GM23338 (cell line): ENCODE measurements around the gene AFAP1. TPM values are rescaled to one million over a fixed set of nuclear protein-coding genes. Genes with fewer than 3 reads are reported as not detected.

Source experiments
- ATAC-seq: fragments of 200-7000 bp; cut with Tn5 transposase; 3 replicates; pipeline ENCODE4 v1.9.1; 2020
- DNase-seq: peaks from one replicate; pipeline ENCODE4 v3.0.0-alpha.2; 2015; ENCODE audit warnings: low spot score
- H2AFZ ChIP-seq: fragments of 200-600 bp; sonication (generic); 2 replicates; pipeline ENCODE4 v1.8.0; 2016; ENCODE audit warnings: antibody characterized with exemption, mild to moderate bottlenecking, moderate library complexity
- H3F3A ChIP-seq: fragments of 200-600 bp; sonication (generic); replicated peaks from 2 replicates; pipeline ENCODE4 v1.8.0; 2017; ENCODE audit warnings: antibody characterized with exemption, mixed run types, low read depth
- H3K27ac ChIP-seq: fragments of 200-600 bp; sonication (generic); 2 replicates; pipeline ENCODE4 v1.6.1; 2016; ENCODE audit warnings: low read depth
- H3K27me3 ChIP-seq: fragments of 200-600 bp; sonication (generic); 2 replicates; pipeline ENCODE4 v1.8.0; 2016; ENCODE audit warnings: mild to moderate bottlenecking, mixed run types, moderate library complexity; ENCODE audit not compliant: insufficient read depth
- H3K36me3 ChIP-seq: fragments of 200-600 bp; sonication (generic); 2 replicates; pipeline ENCODE4 v1.8.0; 2016; ENCODE audit warnings: mild to moderate bottlenecking; ENCODE audit not compliant: insufficient read depth
- H3K4me1 ChIP-seq: fragments of 200-600 bp; sonication (generic); 2 replicates; pipeline ENCODE4 v1.8.0; 2016; ENCODE audit warnings: mild to moderate bottlenecking, moderate library complexity; ENCODE audit not compliant: insufficient read depth
- H3K4me2 ChIP-seq: fragments of 200-600 bp; sonication (generic); 2 replicates; pipeline ENCODE4 v1.7.1; 2017; ENCODE audit warnings: mixed run types
- H3K4me3 ChIP-seq: fragments of 200-600 bp; sonication (generic); 2 replicates; pipeline ENCODE4 v1.6.1; 2016; ENCODE audit warnings: mixed run types
- H3K79me2 ChIP-seq: fragments of 200-600 bp; sonication (generic); replicated peaks from 2 replicates; pipeline ENCODE4 v1.8.0; 2017; ENCODE audit warnings: mild to moderate bottlenecking; ENCODE audit not compliant: insufficient read depth
- H3K9me2 ChIP-seq: fragments of 200-600 bp; sonication (generic); 2 replicates; pipeline ENCODE4 v1.8.0; 2017; ENCODE audit not compliant: insufficient read depth
- H4K20me1 ChIP-seq: fragments of 200-600 bp; sonication (generic); replicated peaks from 2 replicates; pipeline ENCODE4 v1.8.0; 2017; ENCODE audit warnings: mild to moderate bottlenecking; ENCODE audit not compliant: insufficient read depth
- H3K27ac Mint-ChIP-seq: 2 replicates; pipeline ENCODE4 v1.8.0; 2020; ENCODE audit warnings: inconsistent platforms, mild to moderate bottlenecking, moderate library complexity, mixed read lengths
- H3K27me3 Mint-ChIP-seq: 3 replicates; pipeline ENCODE4 v1.8.0; 2022; ENCODE audit warnings: low read depth, mild to moderate bottlenecking, moderate library complexity, mixed read lengths, inconsistent platforms; ENCODE audit not compliant: insufficient read depth, poor library complexity
- H3K36me3 Mint-ChIP-seq: 3 replicates; pipeline ENCODE4 v1.8.0; 2021; ENCODE audit warnings: low read depth, mild to moderate bottlenecking, inconsistent platforms, moderate library complexity, mixed read lengths
- H3K4me1 Mint-ChIP-seq: 3 replicates; pipeline ENCODE4 v1.8.0; 2020; ENCODE audit warnings: mild to moderate bottlenecking, inconsistent platforms, mixed read lengths
- H3K4me3 Mint-ChIP-seq: 3 replicates; pipeline ENCODE4 v1.8.0; 2021; ENCODE audit warnings: moderate library complexity, mild to moderate bottlenecking, inconsistent platforms, mixed read lengths
- H3K9me3 Mint-ChIP-seq: 3 replicates; pipeline ENCODE4 v1.8.0; 2020; ENCODE audit warnings: moderate library complexity, mild to moderate bottlenecking, inconsistent platforms, mixed read lengths
- CREB1 ChIP-seq: fragments of 250-450 bp; sonication (Bioruptor Pico); IDR thresholded peaks from 2 replicates; pipeline ENCODE4 v1.5.0; 2020; ENCODE audit warnings: low read depth, mild to moderate bottlenecking, moderate library complexity
- EZH2 ChIP-seq: fragments of 200-600 bp; sonication (generic); IDR thresholded peaks from one replicate; pipeline ENCODE4 v1.8.0; 2017; ENCODE audit warnings: antibody characterized with exemption, mild to moderate bottlenecking, low read depth; ENCODE audit not compliant: unreplicated experiment
- EZH2phosphoT487 ChIP-seq: fragments of 200-600 bp; sonication (generic); IDR thresholded peaks from one replicate; pipeline ENCODE4 v1.8.1; 2018; ENCODE audit warnings: antibody characterized with exemption; ENCODE audit not compliant: unreplicated experiment
- JUNB ChIP-seq: IDR thresholded peaks from one replicate; pipeline ENCODE4 v1.6.1; 2016; ENCODE audit warnings: antibody characterized with exemption; ENCODE audit not compliant: unreplicated experiment
- NANOG ChIP-seq: IDR thresholded peaks from 2 replicates; pipeline ENCODE4 v1.6.1; 2016; ENCODE audit warnings: antibody characterized with exemption, borderline replicate concordance
- POLR2AphosphoS5 ChIP-seq: IDR thresholded peaks from 2 replicates; pipeline ENCODE4 v1.6.1; 2016; ENCODE audit warnings: antibody characterized with exemption, low read depth
- REST ChIP-seq: IDR thresholded peaks from one replicate; pipeline ENCODE4 v1.6.1; 2018; ENCODE audit warnings: antibody characterized with exemption; ENCODE audit not compliant: unreplicated experiment
- STAT1 ChIP-seq: IDR thresholded peaks from one replicate; pipeline ENCODE4 v1.6.1; 2016; ENCODE audit warnings: antibody characterized with exemption; ENCODE audit not compliant: unreplicated experiment
- ZNF114 ChIP-seq: fragments of 250-450 bp; sonication (Bioruptor Pico); IDR thresholded peaks from 2 replicates; pipeline ENCODE4 v1.5.0; 2020; ENCODE audit warnings: mild to moderate bottlenecking, moderate library complexity
- ZNF331 ChIP-seq: fragments of 250-450 bp; sonication (Bioruptor Pico); IDR thresholded peaks from 2 replicates; pipeline ENCODE4 v1.5.0; 2020; ENCODE audit warnings: low read depth, mild to moderate bottlenecking, moderate library complexity
- polyA plus RNA-seq: library from polyadenylated mRNA; unstranded; fragments of >200 nt; fragmentation: Nextera tagmentation; extraction: Ambion mirVana; gene quantifications from 2 replicates; pipeline ENCODE4 v1.2.1, GENCODE V29; 2016
- total RNA-seq: library from RNA; depleted of rRNA; stranded (reverse); fragments of >200 nt; shearing (Covaris generic); gene quantifications from 2 replicates; pipeline ENCODE4 v1.2.3, GENCODE V29; 2014
- TF ChIP-seq, protein P1 (sequence below), 2 experiments: fragments of 200-600 bp in 1 of 2; sonication (generic) in 1 of 2; conservative IDR thresholded peaks; 2 replicates each; pipeline versions ENCODE4 v1.5.1 to v1.6.1; 2016 to 2017; ENCODE audit warnings: antibody characterized with exemption in 2 of 2, low read depth in 2 of 2, mild to moderate bottlenecking in 2 of 2, moderate library complexity in 1 of 2
- TF ChIP-seq, protein P2 (sequence below): fragments of 250-450 bp; sonication (Bioruptor Pico); IDR thresholded peaks from 2 replicates; pipeline ENCODE4 v1.5.0; 2020; ENCODE audit warnings: mild to moderate bottlenecking, moderate library complexity
- TF ChIP-seq, protein P3 (sequence below): IDR thresholded peaks from 2 replicates; pipeline ENCODE4 v1.6.1; 2016; ENCODE audit warnings: antibody characterized with exemption

Gene AFAP1
- total and polyA plus RNA-seq, 2 experiments from 2014 or later: 6.5 to 21.5 TPM

GRCh38 chr4:7886007-7886973 is 53.4 kb downstream of the AFAP1 start:
- Histone ChIP-seq H3K4me1 (peaks cover 32% of the 10 kb centered on the region), H3K79me2 (peaks cover 95% of the 10 kb centered on the region), H3F3A (no peaks in the 10 kb centered on the region), H3K9me2 (no peaks in the 10 kb centered on the region), H2AFZ (no peak overlapping the region), H3K27ac (no peak overlapping the region), H4K20me1 (no peaks in the 10 kb centered on the region), H3K36me3 (no peaks in the 10 kb centered on the region; the same call in 1 of the 2 replicates), H3K4me2 (no peak overlapping the region; the same call in 1 of the 2 replicates), H3K27me3 (no peaks in the 10 kb centered on the region), H3K4me3 (no peak overlapping the region)
- peaks cover 8% of the 10 kb centered on the region; the same call in 2 of the 3 replicates for H3K36me3 Mint-ChIP-seq
- no peak overlapping the region for H3K4me3 Mint-ChIP-seq
- peaks cover 3% of the 10 kb centered on the region for H3K27me3 Mint-ChIP-seq
- H3K4me1 Mint-ChIP-seq: peaks cover 30% of the 10 kb centered on the region
- DNase-seq (no peak), ATAC-seq (no peak)
- TF ChIP-seq POLR2AphosphoS5 (no peak), JUNB (no peak), EZH2phosphoT487 (no peak), ZNF114 (CRISPR knock-in tag) (no peak), EZH2 (no peak), STAT1 (no peak), ZNF331 (no peak), REST (no peak), CREB1 (no peak), NANOG (no peak)
- TF ChIP-seq, protein P1, sequence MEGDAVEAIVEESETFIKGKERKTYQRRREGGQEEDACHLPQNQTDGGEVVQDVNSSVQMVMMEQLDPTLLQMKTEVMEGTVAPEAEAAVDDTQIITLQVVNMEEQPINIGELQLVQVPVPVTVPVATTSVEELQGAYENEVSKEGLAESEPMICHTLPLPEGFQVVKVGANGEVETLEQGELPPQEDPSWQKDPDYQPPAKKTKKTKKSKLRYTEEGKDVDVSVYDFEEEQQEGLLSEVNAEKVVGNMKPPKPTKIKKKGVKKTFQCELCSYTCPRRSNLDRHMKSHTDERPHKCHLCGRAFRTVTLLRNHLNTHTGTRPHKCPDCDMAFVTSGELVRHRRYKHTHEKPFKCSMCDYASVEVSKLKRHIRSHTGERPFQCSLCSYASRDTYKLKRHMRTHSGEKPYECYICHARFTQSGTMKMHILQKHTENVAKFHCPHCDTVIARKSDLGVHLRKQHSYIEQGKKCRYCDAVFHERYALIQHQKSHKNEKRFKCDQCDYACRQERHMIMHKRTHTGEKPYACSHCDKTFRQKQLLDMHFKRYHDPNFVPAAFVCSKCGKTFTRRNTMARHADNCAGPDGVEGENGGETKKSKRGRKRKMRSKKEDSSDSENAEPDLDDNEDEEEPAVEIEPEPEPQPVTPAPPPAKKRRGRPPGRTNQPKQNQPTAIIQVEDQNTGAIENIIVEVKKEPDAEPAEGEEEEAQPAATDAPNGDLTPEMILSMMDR (conservative IDR thresholded peaks at IDR 0.05; ENCODE audit: low read depth in 2 of 2): no peak
- TF ChIP-seq, protein P2, sequence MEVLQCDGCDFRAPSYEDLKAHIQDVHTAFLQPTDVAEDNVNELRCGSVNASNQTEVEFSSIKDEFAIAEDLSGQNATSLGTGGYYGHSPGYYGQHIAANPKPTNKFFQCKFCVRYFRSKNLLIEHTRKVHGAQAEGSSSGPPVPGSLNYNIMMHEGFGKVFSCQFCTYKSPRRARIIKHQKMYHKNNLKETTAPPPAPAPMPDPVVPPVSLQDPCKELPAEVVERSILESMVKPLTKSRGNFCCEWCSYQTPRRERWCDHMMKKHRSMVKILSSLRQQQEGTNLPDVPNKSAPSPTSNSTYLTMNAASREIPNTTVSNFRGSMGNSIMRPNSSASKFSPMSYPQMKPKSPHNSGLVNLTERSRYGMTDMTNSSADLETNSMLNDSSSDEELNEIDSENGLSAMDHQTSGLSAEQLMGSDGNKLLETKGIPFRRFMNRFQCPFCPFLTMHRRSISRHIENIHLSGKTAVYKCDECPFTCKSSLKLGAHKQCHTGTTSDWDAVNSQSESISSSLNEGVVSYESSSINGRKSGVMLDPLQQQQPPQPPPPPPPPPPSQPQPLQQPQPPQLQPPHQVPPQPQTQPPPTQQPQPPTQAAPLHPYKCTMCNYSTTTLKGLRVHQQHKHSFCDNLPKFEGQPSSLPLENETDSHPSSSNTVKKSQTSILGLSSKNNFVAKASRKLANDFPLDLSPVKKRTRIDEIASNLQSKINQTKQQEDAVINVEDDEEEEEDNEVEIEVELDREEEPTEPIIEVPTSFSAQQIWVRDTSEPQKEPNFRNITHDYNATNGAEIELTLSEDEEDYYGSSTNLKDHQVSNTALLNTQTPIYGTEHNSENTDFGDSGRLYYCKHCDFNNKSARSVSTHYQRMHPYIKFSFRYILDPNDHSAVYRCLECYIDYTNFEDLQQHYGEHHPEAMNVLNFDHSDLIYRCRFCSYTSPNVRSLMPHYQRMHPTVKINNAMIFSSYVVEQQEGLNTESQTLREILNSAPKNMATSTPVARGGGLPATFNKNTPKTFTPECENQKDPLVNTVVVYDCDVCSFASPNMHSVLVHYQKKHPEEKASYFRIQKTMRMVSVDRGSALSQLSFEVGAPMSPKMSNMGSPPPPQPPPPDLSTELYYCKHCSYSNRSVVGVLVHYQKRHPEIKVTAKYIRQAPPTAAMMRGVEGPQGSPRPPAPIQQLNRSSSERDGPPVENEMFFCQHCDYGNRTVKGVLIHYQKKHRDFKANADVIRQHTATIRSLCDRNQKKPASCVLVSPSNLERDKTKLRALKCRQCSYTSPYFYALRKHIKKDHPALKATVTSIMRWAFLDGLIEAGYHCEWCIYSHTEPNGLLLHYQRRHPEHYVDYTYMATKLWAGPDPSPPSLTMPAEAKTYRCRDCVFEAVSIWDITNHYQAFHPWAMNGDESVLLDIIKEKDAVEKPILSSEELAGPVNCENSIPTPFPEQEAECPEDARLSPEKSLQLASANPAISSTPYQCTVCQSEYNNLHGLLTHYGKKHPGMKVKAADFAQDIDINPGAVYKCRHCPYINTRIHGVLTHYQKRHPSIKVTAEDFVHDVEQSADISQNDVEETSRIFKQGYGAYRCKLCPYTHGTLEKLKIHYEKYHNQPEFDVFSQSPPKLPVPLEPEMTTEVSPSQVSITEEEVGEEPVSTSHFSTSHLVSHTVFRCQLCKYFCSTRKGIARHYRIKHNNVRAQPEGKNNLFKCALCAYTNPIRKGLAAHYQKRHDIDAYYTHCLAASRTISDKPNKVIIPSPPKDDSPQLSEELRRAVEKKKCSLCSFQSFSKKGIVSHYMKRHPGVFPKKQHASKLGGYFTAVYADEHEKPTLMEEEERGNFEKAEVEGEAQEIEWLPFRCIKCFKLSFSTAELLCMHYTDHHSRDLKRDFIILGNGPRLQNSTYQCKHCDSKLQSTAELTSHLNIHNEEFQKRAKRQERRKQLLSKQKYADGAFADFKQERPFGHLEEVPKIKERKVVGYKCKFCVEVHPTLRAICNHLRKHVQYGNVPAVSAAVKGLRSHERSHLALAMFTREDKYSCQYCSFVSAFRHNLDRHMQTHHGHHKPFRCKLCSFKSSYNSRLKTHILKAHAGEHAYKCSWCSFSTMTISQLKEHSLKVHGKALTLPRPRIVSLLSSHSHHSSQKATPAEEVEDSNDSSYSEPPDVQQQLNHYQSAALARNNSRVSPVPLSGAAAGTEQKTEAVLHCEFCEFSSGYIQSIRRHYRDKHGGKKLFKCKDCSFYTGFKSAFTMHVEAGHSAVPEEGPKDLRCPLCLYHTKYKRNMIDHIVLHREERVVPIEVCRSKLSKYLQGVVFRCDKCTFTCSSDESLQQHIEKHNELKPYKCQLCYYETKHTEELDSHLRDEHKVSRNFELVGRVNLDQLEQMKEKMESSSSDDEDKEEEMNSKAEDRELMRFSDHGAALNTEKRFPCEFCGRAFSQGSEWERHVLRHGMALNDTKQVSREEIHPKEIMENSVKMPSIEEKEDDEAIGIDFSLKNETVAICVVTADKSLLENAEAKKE (CRISPR knock-in tag): no peak
- TF ChIP-seq, protein P3, sequence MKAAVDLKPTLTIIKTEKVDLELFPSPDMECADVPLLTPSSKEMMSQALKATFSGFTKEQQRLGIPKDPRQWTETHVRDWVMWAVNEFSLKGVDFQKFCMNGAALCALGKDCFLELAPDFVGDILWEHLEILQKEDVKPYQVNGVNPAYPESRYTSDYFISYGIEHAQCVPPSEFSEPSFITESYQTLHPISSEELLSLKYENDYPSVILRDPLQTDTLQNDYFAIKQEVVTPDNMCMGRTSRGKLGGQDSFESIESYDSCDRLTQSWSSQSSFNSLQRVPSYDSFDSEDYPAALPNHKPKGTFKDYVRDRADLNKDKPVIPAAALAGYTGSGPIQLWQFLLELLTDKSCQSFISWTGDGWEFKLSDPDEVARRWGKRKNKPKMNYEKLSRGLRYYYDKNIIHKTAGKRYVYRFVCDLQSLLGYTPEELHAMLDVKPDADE: no peak
- no peak overlapping the region for H3K27ac Mint-ChIP-seq
- H3K9me3 Mint-ChIP-seq: peaks cover 11% of the 10 kb centered on the region
